IMR-90 (cell line): ENCODE results near the gene MYBPHL. TPM values are rescaled to one million over a fixed set of nuclear protein-coding genes. Genes with fewer than 3 reads are reported as not detected.

Experiments
- ATAC-seq: fragments of 200-7000 bp; cut with Tn5 transposase; 2 replicates; pipeline ENCODE4 v1.9.1; 2020; ENCODE audit warnings: low read depth, mild to moderate bottlenecking, moderate library complexity
- BruUV-seq: library from RNA; stranded (reverse); fragments of 400-500 nt; replicated peaks from 2 replicates; lab custom pipeline; 2021; lab: Mats Ljungman, UMichigan
- CTCF ChIA-PET: fragments of 300-600 bp; formaldehyde crosslinking; extraction: SDS; loops from one replicate; lab custom pipeline; 2021; ENCODE audit warnings: antibody characterized with exemption; lab: Yijun Ruan, JAX
- POLR2A ChIA-PET: fragments of 300-600 bp; sonication (Branson Sonifier 250); formaldehyde crosslinking; loops from one replicate; lab custom pipeline; 2022; ENCODE audit warnings: antibody characterized with exemption; ENCODE audit not compliant: unreplicated experiment; lab: Charles Lee
- DNase-seq: peaks from one replicate; pipeline ENCODE4 v3.0.0; 2013
- H2AFZ ChIP-seq: replicated peaks from 2 replicates; pipeline ENCODE3; 2013; ENCODE audit warnings: low read length, mild to moderate bottlenecking; ENCODE audit not compliant: poor library complexity
- H2AK5ac ChIP-seq: 2 replicates; pipeline ENCODE4 v1.6.1; 2013; ENCODE audit warnings: low read depth, low read length, inconsistent platforms
- H2AK9ac ChIP-seq: replicated peaks from 2 replicates; pipeline ENCODE3; 2013; ENCODE audit warnings: mild to moderate bottlenecking, low read depth, low read length, moderate library complexity; ENCODE audit not compliant: poor library complexity
- H2BK120ac ChIP-seq: 2 replicates; pipeline ENCODE4 v1.6.1; 2013; ENCODE audit warnings: low read depth, low read length, inconsistent platforms
- H2BK15ac ChIP-seq: 3 replicates; pipeline ENCODE4 v1.6.1; 2013; ENCODE audit warnings: low read depth, low read length, inconsistent platforms
- H2BK20ac ChIP-seq: 2 replicates; pipeline ENCODE4 v1.6.1; 2013; ENCODE audit warnings: low read depth, mild to moderate bottlenecking, inconsistent platforms, low read length, moderate library complexity
- H2BK5ac ChIP-seq: 2 replicates; pipeline ENCODE4 v1.6.1; 2013; ENCODE audit warnings: mild to moderate bottlenecking, low read depth, low read length, inconsistent platforms; ENCODE audit not compliant: poor library complexity, severe bottlenecking
- H3K14ac ChIP-seq: replicated peaks from 2 replicates; pipeline ENCODE4 v1.6.1; 2013; ENCODE audit warnings: low read depth, low read length, inconsistent platforms
- H3K18ac ChIP-seq: 2 replicates; pipeline ENCODE4 v1.6.1; 2013; ENCODE audit warnings: low read depth, low read length, control low read depth
- H3K23ac ChIP-seq: 2 replicates; pipeline ENCODE4 v1.6.1; 2013; ENCODE audit warnings: low read depth, low read length, inconsistent platforms
- H3K27ac ChIP-seq: 2 replicates; pipeline ENCODE4 v1.5.1; 2013; ENCODE audit warnings: mild to moderate bottlenecking, control low read depth, low read length; ENCODE audit not compliant: insufficient read depth
- H3K27me3 ChIP-seq: 2 replicates; pipeline ENCODE4 v1.6.1; 2013; ENCODE audit warnings: low read length; ENCODE audit not compliant: control insufficient read depth, insufficient read depth
- H3K36me3 ChIP-seq: 2 replicates; pipeline ENCODE4 v1.6.1; 2013; ENCODE audit warnings: low read length, mixed read lengths; ENCODE audit not compliant: control insufficient read depth, insufficient read depth
- H3K4ac ChIP-seq: 2 replicates; pipeline ENCODE4 v1.6.1; 2013; ENCODE audit warnings: low read depth, low read length, inconsistent platforms
- H3K4me1 ChIP-seq: 2 replicates; pipeline ENCODE4 v1.6.1; 2013; ENCODE audit warnings: low read length, mixed read lengths; ENCODE audit not compliant: control insufficient read depth, insufficient read depth
- H3K4me2 ChIP-seq: 2 replicates; pipeline ENCODE4 v1.6.1; 2013; ENCODE audit warnings: low read depth, mild to moderate bottlenecking, control low read depth, low read length, moderate library complexity
- H3K4me3 ChIP-seq: 2 replicates; pipeline ENCODE4 v1.5.1; 2013; ENCODE audit warnings: low read depth, mild to moderate bottlenecking, control low read depth, low read length, moderate library complexity; ENCODE audit not compliant: insufficient read depth
- H3K56ac ChIP-seq: 2 replicates; pipeline ENCODE4 v1.6.1; 2013; ENCODE audit warnings: low read length, inconsistent platforms; ENCODE audit not compliant: insufficient read depth; ENCODE audit errors: extremely low read depth
- H3K79me1 ChIP-seq, 2 experiments: 2 replicates each; pipeline ENCODE4 v1.6.1; 2013; ENCODE audit warnings: low read length in 2 of 2, inconsistent platforms in 1 of 2, low read depth in 1 of 2
- H3K9ac ChIP-seq: 2 replicates; pipeline ENCODE4 v1.6.1; 2013; ENCODE audit warnings: low read depth, low read length, control low read depth
- H3K9me1 ChIP-seq: 2 replicates; pipeline ENCODE4 v1.6.1; 2013; ENCODE audit warnings: low read length, inconsistent platforms; ENCODE audit not compliant: insufficient read depth
- H3K9me3 ChIP-seq: 2 replicates; pipeline ENCODE4 v1.6.1; 2013; ENCODE audit warnings: low read length; ENCODE audit not compliant: control insufficient read depth, insufficient read depth
- H4K20me1 ChIP-seq: 2 replicates; pipeline ENCODE4 v1.6.1; 2013; ENCODE audit warnings: low read length, inconsistent platforms; ENCODE audit not compliant: insufficient read depth
- H4K5ac ChIP-seq: 2 replicates; pipeline ENCODE4 v1.6.1; 2013; ENCODE audit warnings: mild to moderate bottlenecking, low read depth, low read length, control low read depth
- H4K8ac ChIP-seq, 2 experiments: 2 replicates each; pipeline ENCODE4 v1.6.1; 2013; ENCODE audit warnings: low read depth in 2 of 2, low read length in 2 of 2, control low read depth in 1 of 2, inconsistent platforms in 1 of 2
- H4K91ac ChIP-seq: 2 replicates; pipeline ENCODE4 v1.6.1; 2013; ENCODE audit warnings: low read depth, low read length, inconsistent platforms; ENCODE audit not compliant: insufficient read depth
- BHLHE40 ChIP-seq: fragments of 150-350 bp; IDR thresholded peaks from 2 replicates; pipeline ENCODE4 v1.6.1; 2016; ENCODE audit warnings: mild to moderate bottlenecking, low read depth, low read length
- CEBPB ChIP-seq: IDR thresholded peaks from 2 replicates; pipeline ENCODE4 v1.6.1; 2012; ENCODE audit warnings: low read depth, low read length, improper control_type of control experiment
- CHD1 ChIP-seq: IDR thresholded peaks from 2 replicates; pipeline ENCODE4 v1.6.1; 2012; ENCODE audit warnings: low read depth, low read length, improper control_type of control experiment
- FOS ChIP-seq: fragments of 150-350 bp; IDR thresholded peaks from 2 replicates; pipeline ENCODE4 v1.6.1; 2016; ENCODE audit warnings: low read depth, low read length
- MAFK ChIP-seq: IDR thresholded peaks from 2 replicates; pipeline ENCODE4 v1.6.1; 2012; ENCODE audit warnings: low read depth, low read length, improper control_type of control experiment
- MAZ ChIP-seq: IDR thresholded peaks from 2 replicates; pipeline ENCODE4 v1.6.1; 2012; ENCODE audit warnings: low read depth, mild to moderate bottlenecking, low read length, improper control_type of control experiment, moderate library complexity, borderline replicate concordance
- MXI1 ChIP-seq: IDR thresholded peaks from 2 replicates; pipeline ENCODE4 v1.6.1; 2012; ENCODE audit warnings: low read depth, mild to moderate bottlenecking, low read length, moderate library complexity, borderline replicate concordance
- NFE2L2 ChIP-seq: fragments of 150-350 bp; IDR thresholded peaks from 2 replicates; pipeline ENCODE4 v1.6.1; 2016; ENCODE audit warnings: low read depth, mild to moderate bottlenecking, low read length
- POLR2A ChIP-seq: IDR thresholded peaks from 2 replicates; pipeline ENCODE4 v1.6.1; 2012; ENCODE audit warnings: mild to moderate bottlenecking, low read depth, low read length
- RAD21 ChIP-seq: IDR thresholded peaks from 2 replicates; pipeline ENCODE4 v1.6.1; 2012; ENCODE audit warnings: low read length, improper control_type of control experiment
- RCOR1 ChIP-seq: IDR thresholded peaks from 2 replicates; pipeline ENCODE4 v1.6.1; 2012; ENCODE audit warnings: mild to moderate bottlenecking, low read length, improper control_type of control experiment; ENCODE audit not compliant: insufficient replicate concordance
- RFX5 ChIP-seq: IDR thresholded peaks from 2 replicates; pipeline ENCODE4 v1.8.0; 2012; ENCODE audit warnings: low read depth, mild to moderate bottlenecking, low read length, moderate library complexity
- SMC3 ChIP-seq: fragments of 150-350 bp; IDR thresholded peaks from 2 replicates; pipeline ENCODE4 v1.6.1; 2016; ENCODE audit warnings: low read depth, mild to moderate bottlenecking, antibody characterized with exemption, low read length, moderate library complexity
- WGBS, 2 experiments: methylation state at CpG; one replicate each; pipeline versions ENCODE4 v1.1.5 to v1.1.7; 2013; ENCODE audit warnings: missing lambda C conversion rate in 2 of 2; ENCODE audit not compliant: insufficient read length in 1 of 2; ENCODE audit errors: extremely low coverage in 2 of 2; 5-methylcytosine and 5-hydroxymethylcytosine counted together
- dilution Hi-C: fragments of 300-500 bp; cut with HindIII; formaldehyde crosslinking; loops from one replicate; pipeline ENCODE4 v1.14.3; 2018; ENCODE audit warnings: low sequenced_read_pairs; ENCODE audit not compliant: unreplicated experiment
- in situ Hi-C: fragments of 300-500 bp; cut with MboI; formaldehyde crosslinking; loops from 3 replicates; pipeline ENCODE4 v1.14.3; 2019; ENCODE audit warnings: low sequenced_read_pairs, inconsistent platforms, mixed read lengths
- intact Hi-C: fragments of 100-400 bp; cut with micrococcal nuclease; formaldehyde crosslinking; loops from 2 replicates; pipeline ENCODE4 v1.10.0; 2022
- polyA plus RNA-seq, 3 experiments: library from polyadenylated mRNA; depleted of rRNA; stranded (reverse); fragments of >200 nt; gene quantifications; 2 replicates each; pipeline ENCODE4 v1.2.3, GENCODE V29; 2012; ENCODE audit warnings: low replicate concordance in 1 of 3
- total RNA-seq: library from RNA; depleted of rRNA; stranded (reverse); fragments of >200 nt; gene quantifications from 2 replicates; pipeline ENCODE4 v1.2.3, GENCODE V29; 2012
- TF ChIP-seq, protein P1 (sequence below): fragments of 150-350 bp; IDR thresholded peaks from 2 replicates; pipeline ENCODE4 v1.6.1; 2016; ENCODE audit warnings: low read depth, mild to moderate bottlenecking, low read length, moderate library complexity, borderline replicate concordance
- TF ChIP-seq, protein P2 (sequence below): fragments of 150-350 bp; IDR thresholded peaks from 2 replicates; pipeline ENCODE4 v1.6.1; 2017; ENCODE audit warnings: mild to moderate bottlenecking, antibody characterized with exemption, low read length, low read depth
- TF ChIP-seq, protein P3 (sequence below): conservative IDR thresholded peaks from 2 replicates; pipeline ENCODE4 v1.5.1; 2012; ENCODE audit warnings: mild to moderate bottlenecking, low read depth, low read length, improper control_type of control experiment

The MYBPHL gene
- total and polyA plus RNA-seq, 2 of the 4 experiments (the other 2 are of a cell fraction) = 0.07 TPM; not detected in 1

DNA sequence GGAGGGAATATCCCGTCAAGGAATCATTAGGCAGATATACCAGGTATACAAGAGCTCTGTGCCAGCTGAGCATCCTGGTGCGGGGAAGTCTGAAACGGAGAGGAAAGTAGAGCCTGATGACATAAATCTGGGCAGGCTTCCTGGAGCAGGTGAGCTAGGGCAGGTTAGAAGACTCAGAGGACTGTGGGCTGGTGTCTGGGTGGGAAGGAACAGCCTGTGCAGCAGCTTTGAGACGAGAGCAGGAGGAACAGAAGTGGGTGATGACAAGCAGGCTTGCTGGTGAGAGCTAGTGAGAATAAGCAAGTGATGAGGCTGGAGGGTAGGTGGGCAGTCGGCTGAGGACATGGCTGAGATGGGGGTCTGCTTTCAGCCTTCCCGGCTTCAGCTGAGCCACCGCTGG, 50.7 kb downstream of the MYBPHL start:
- H2BK20ac ChIP-seq = no peak overlapping the region
- H3K56ac ChIP-seq = no peak overlapping the region
- H3K4me1 ChIP-seq = peaks cover 14% of the 10 kb centered on the region
- H2AK9ac ChIP-seq = peak overlapping the region; percentile 82
- no peak overlapping the region for H2BK15ac ChIP-seq
- ChIA-PET CTCF (no interaction called here), POLR2A (no interaction called here)
- H3K79me1 ChIP-seq = 0 out of 4 replicates have a peak, but pooled peaks cover 0 to 8% of the 10 kb centered on the region in 2 experiments
- no peaks in the 10 kb centered on the region for H3K9me3 ChIP-seq
- H4K91ac ChIP-seq = no peak overlapping the region
- no peak overlapping the region for H3K4me2 ChIP-seq
- H3K14ac ChIP-seq = no peak overlapping the region
- H3K36me3 ChIP-seq = no peaks in the 10 kb centered on the region
- DNase-seq (no peak), ATAC-seq (no peak)
- H2BK120ac ChIP-seq = no peak overlapping the region
- no peaks in the 10 kb centered on the region; the same call in 1 of the 2 replicates for H3K9me1 ChIP-seq
- no peak overlapping the region for H2AK5ac ChIP-seq
- no peak overlapping the region for H2AFZ ChIP-seq
- no peaks in the 10 kb centered on the region for H3K27me3 ChIP-seq
- no peak overlapping the region for H4K8ac ChIP-seq
- TF ChIP-seq CEBPB (no peak), BHLHE40 (no peak), SMC3 (no peak), FOS (no peak), CHD1 (no peak), RAD21 (no peak), POLR2A (no peak), MAFK (no peak), RFX5 (no peak), MAZ (no peak), MXI1 (no peak), NFE2L2 (no peak), RCOR1 (no peak)
- TF ChIP-seq, protein P1, sequence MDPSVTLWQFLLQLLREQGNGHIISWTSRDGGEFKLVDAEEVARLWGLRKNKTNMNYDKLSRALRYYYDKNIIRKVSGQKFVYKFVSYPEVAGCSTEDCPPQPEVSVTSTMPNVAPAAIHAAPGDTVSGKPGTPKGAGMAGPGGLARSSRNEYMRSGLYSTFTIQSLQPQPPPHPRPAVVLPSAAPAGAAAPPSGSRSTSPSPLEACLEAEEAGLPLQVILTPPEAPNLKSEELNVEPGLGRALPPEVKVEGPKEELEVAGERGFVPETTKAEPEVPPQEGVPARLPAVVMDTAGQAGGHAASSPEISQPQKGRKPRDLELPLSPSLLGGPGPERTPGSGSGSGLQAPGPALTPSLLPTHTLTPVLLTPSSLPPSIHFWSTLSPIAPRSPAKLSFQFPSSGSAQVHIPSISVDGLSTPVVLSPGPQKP = no peak
- TF ChIP-seq, protein P2, sequence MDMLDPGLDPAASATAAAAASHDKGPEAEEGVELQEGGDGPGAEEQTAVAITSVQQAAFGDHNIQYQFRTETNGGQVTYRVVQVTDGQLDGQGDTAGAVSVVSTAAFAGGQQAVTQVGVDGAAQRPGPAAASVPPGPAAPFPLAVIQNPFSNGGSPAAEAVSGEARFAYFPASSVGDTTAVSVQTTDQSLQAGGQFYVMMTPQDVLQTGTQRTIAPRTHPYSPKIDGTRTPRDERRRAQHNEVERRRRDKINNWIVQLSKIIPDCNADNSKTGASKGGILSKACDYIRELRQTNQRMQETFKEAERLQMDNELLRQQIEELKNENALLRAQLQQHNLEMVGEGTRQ = no peak
- TF ChIP-seq, protein P3, sequence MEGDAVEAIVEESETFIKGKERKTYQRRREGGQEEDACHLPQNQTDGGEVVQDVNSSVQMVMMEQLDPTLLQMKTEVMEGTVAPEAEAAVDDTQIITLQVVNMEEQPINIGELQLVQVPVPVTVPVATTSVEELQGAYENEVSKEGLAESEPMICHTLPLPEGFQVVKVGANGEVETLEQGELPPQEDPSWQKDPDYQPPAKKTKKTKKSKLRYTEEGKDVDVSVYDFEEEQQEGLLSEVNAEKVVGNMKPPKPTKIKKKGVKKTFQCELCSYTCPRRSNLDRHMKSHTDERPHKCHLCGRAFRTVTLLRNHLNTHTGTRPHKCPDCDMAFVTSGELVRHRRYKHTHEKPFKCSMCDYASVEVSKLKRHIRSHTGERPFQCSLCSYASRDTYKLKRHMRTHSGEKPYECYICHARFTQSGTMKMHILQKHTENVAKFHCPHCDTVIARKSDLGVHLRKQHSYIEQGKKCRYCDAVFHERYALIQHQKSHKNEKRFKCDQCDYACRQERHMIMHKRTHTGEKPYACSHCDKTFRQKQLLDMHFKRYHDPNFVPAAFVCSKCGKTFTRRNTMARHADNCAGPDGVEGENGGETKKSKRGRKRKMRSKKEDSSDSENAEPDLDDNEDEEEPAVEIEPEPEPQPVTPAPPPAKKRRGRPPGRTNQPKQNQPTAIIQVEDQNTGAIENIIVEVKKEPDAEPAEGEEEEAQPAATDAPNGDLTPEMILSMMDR = no peak
- dilution Hi-C loops = no loop called here
- BruUV-seq = no TSS peak
- no peaks in the 10 kb centered on the region for H4K20me1 ChIP-seq
- intact Hi-C loops = no loop called here
- in situ Hi-C loops = no loop called here
- no peak overlapping the region for H3K4me3 ChIP-seq
- whole genome bisulfite sequencing, 2 experiments = 78% methylated on average over 3 of the region's 7 CpGs; no CpG with 5 or more reads in 1 of the 2 experiments
- H3K18ac ChIP-seq = no peak overlapping the region
- no peak overlapping the region for H3K27ac ChIP-seq
- H2BK5ac ChIP-seq = no peak overlapping the region
- no peak overlapping the region for H3K4ac ChIP-seq
- no peak overlapping the region for H3K9ac ChIP-seq
- no peak overlapping the region for H4K5ac ChIP-seq
- no peak overlapping the region for H3K23ac ChIP-seq
